ENCODE data around the gene SLC6A3.

The SLC6A3 gene

DNA sequence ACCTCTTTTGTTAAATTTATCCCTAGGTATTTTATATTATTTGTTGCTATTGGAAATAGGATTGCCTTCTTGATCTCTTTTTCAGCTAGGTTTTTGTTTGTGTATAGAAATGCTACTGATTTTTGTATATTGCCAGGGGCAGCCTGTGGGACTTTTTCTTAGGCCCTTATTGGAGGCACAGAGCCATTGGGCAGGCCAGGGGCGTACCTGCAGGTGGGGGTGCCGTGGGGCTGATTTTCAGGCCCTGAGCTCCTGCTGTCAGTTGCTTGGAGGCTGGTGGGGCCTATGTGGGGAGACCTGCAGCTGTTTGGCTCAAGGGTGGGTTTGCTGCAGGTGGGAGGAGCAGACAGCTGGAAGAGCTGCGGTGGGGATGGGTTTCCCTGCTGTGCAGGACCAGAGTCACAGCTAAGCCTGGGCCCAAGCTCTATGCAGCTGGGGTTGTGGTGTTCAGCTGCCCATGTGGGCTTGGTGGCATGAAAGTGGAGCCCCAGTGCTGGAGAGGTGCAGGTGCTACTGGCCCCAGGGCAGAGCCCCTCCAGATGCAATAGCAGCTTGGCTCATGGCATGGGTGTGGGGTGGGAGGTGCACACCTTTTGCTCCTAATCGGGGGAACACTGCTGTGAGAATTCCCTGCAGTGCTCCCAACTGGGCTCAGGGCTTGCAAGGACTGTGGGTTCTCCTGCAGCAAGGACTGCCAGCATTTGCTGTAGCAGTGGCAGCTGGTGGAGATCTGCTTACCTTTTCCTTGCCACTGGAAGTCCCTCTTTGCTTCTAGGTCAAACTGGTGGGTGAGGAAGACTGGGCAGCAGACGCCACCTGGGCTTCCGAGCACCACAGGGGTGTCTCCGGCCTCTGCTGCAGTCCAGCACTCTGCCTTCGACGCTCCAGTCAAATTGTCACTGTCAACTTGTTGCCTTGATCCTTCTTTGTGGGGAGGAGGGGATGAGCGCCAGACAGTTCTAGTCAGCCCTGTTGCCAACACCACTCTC lies 92.7 kb downstream of the SLC6A3 start:
- DNase-seq (ENCODE audit: low read depth in 2 of 2): no peak

DNA sequence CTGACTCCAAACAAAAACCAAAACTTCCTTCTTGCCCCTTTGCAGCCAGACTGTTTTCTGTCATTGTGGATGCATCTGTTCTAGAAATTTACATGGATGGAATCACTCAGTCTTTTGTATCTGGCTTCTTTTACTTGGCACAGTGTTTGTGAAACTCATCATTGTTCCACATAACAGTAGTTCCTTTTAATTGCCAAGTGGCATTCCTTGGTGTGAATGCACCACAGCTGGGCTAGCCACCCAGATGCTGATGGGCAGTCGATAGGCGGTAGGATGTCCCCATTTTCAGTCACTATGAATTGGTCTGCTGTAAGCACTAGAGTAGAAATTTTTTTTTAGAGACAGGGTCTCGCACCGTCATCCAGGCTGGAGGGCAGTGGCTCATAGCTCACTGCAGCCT lies 94.1 kb downstream of the SLC6A3 start:
- no peak for DNase-seq (ENCODE audit: low read depth in 2 of 2)

GRCh38 chr5:1349246-1349645 lies 96.0 kb downstream of the SLC6A3 start:
- DNase-seq (ENCODE audit: low read depth in 2 of 2): no peak

DNA sequence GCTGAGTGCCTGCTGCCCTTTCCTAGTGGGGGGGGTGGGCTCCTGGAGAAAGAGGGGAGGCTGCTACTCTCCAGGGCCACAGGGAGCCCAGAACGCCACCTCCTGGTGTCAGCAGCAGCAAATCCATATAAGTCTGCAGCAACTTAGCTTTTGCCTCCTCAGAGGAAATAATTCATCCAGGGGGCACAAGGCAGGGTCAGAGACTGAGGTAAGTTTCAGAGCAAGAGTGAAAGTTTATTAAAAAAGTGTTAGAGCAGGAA lies 96.3 kb downstream of the SLC6A3 start:
- no peak for DNase-seq (ENCODE audit: low read depth in 2 of 2)

DNA sequence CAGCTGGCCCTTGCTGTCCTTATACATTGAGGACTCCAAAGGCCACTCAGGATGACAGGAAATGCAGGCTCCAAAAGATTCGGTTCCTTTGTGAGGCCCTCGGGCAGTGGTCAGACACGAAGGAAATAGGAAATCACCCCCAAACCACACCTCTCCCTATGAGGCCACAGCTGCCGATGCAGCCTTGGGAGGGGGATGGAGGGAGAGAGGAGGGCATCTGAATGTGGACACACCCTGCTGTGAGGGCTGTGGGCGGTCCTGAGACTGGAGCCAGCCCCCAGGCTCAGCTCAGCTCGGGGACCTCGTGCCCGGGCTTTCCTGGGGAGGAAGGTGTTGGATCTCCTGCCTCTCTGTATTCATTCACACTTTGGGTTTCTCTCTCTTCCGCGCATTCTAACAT lies 97.7 kb downstream of the SLC6A3 start:
- no peak for DNase-seq (ENCODE audit: low read depth in 2 of 2)

- no peak for DNase-seq (ENCODE audit: low read depth in 2 of 2)
These were observed 98.4 kb downstream of the SLC6A3 start for GRCh38 chr5:1346627-1347440.

DNA sequence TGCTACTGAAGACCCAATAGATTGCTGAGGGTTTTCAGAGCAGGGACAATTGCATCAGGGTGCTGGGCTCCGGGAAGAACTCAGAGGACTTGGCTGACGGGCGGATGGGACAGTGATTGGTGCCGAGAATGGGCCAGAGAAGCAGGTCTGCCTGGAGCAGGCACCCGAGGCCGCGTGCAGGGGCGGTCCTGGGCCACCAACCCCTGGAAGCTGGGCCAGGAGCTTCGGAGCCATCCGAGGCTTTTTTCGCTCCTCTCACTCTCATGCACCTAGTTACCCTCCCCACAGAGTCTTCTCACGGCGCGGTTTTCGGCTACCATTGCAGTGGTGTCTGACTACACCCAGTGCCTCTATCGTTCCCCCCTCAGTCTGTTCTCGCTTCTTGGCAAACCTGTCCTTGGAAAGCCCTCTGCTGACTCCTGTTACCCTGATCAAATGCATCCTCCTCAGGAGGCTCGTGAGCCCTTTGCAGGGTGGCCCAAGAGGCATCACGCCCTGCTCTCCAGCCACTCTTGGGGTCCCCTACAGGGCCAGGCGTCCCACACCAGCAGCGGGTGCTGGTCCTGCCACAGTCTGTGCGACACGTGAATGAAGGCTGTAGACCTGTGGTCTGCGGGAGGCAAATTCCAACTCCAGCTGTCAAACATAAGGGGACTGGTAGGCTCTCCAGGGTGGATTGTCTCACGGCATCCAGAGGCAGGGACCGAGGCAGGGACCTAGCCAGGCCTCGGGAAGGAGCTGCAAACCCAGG lies 99.2 kb downstream of the SLC6A3 start:
- no peak for DNase-seq (ENCODE audit: low read depth in 2 of 2)

DNA sequence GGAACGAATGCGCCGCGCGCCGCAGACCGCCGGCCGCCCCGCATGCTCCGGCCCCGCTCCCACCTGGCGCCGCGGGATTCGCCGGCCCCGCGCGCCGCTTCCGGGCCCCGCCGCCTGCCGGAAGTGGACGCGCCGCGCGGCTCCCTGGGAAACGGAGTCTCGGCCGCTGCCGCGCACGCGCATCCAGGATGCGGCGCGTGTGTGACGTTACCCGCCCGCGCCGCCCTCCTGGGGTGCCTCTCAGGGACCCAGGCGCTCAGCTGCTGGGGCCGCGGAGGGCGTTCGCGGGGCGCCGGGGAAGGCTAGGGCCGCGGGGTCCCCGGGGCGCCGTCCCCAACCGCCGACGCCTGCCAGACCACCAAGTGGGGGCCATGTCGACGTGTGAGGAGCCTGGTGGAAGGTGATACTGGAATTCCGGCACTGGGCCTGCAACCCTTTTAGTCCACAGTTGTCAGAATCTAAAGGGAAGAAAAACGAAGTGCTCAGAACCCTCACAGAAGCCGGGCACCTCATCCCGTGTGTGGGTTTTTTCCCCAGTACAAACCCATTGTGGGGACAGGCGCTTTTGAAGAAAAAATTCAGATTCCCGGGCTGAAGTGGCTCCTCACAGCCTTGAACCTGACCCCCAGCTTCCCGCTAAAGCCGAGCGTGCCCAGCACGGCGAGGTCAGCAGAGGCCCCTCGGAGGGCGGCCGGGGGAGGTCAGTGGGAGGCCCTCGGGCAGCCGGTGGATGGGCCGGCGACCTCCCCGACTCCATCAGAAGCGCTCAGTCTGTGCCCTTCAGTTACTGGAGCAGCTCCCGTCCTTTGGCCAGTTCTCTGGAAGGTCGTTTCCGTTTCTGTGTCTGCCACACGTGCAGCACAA lies 100.0 kb downstream of the SLC6A3 start, which contains the start of gene CLPTM1L:
CLPTM1L (minus strand) TSS at position 125 of the 864 bp plus-strand sequence. CDS start 258 bp downstream, outside the sequence.
- peak; percentile 63 to 65 for DNase-seq (ENCODE audit: low read depth in 2 of 2)

- no peak for DNase-seq (ENCODE audit: low read depth in 2 of 2)
These were observed 101.0 kb downstream of the SLC6A3 start for GRCh38 chr5:1343931-1344901.

DNA sequence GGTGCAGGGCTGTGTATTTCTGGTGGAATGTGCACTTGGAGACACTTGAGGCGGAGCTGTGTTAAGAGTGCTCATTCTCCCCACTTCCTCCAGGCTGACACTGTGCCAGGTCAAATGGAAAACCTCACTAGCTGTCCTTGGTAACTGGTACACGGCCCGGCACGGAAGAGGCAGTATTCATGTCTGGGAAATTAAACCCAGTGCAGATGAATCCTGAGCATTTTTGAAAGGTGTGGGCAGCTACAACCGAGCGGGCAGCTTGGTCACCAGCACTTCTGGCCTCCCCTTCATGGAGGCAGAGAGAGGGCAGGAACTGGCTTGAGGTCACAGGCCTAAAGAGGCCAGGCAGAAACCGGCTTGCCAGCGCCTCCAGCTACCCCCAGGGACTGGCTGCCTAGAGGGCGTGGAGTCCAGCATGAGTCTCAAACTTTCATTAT lies 101.9 kb downstream of the SLC6A3 start:
- DNase-seq (ENCODE audit: low read depth in 2 of 2): no peak
